A549 (cell line): ENCODE results near the gene PDGFB.

ENCODE experiments used
- CEBPB ChIP-seq, 2 experiments: fragments of >200 bp in 1 of 2; sonication (Bioruptor Twin) in 1 of 2; formaldehyde crosslinking in 1 of 2; IDR thresholded peaks; 2 replicates each; pipeline ENCODE4 v1.6.1; 2012 to 2016
- CTCF ChIP-seq: fragments of >200 bp; sonication (Bioruptor Twin); formaldehyde crosslinking; IDR thresholded peaks from 3 replicates; pipeline ENCODE4 v1.5.1; 2016
- EHF ChIP-seq: fragments of 250-450 bp; sonication (Bioruptor Pico); IDR thresholded peaks from 2 replicates; pipeline ENCODE4 v1.5.0; 2020; ENCODE audit warnings: mild to moderate bottlenecking
- POLR2A ChIP-seq: IDR thresholded peaks from 2 replicates; pipeline ENCODE4 v1.6.1; 2012; ENCODE audit warnings: mild to moderate bottlenecking, low read length
- POLR2AphosphoS2 ChIP-seq: conservative IDR thresholded peaks from 2 replicates; pipeline ENCODE4 v1.6.1; 2012; ENCODE audit warnings: low read length, improper control_type of control experiment, inconsistent platforms
- RAD21 ChIP-seq, 2 experiments: fragments of >200 bp in 1 of 2; sonication (Bioruptor Twin) in 1 of 2; formaldehyde crosslinking in 1 of 2; IDR thresholded peaks in 1 of 2; conservative IDR thresholded peaks in 1 of 2; 2 replicates in 1 of 2; 3 replicates in 1 of 2; pipeline ENCODE4 v1.6.1; 2012 to 2018; ENCODE audit warnings: inconsistent platforms in 1 of 2

- no peak for TF ChIP-seq CTCF
- TF ChIP-seq CEBPB (IDR thresholded peaks at IDR 0.05), result no peak
- no peak for TF ChIP-seq RAD21 (conservative IDR thresholded peaks at IDR 0.05 in 1 of 2, IDR thresholded peaks at IDR 0.05 in 1 of 2)
- TF ChIP-seq POLR2A, result no peak
- no peak for TF ChIP-seq EHF (CRISPR knock-in tag)
- TF ChIP-seq POLR2AphosphoS2, result no peak
Measured at GRCh38 chr22:39257901-39258475, 13.2 kb upstream of the PDGFB start.
